ENCODE results near the gene SOD1. TPM values are rescaled to one million over a fixed set of nuclear protein-coding genes. Genes with fewer than 3 reads are reported as not detected.

The SOD1 gene
- total RNA-seq, 1 experiment from 2014 or later = 288 TPM

- no peaks in the 10 kb centered on the region for H3K9me2 ChIP-seq (ENCODE audit: insufficient read depth)
- no peak for DNase-seq
- no peaks in the 10 kb centered on the region for H4K20me1 ChIP-seq (ENCODE audit: insufficient read depth)
- H3K27me3 ChIP-seq (ENCODE audit: insufficient read depth, low read depth) = no peaks in the 10 kb centered on the region
- no peaks in the 10 kb centered on the region for H3K79me2 ChIP-seq (ENCODE audit: low read depth)
- CTCF ChIA-PET = no interaction called here
- peaks cover 46% of the 10 kb centered on the region for H3F3A ChIP-seq (ENCODE audit: insufficient read depth, low read depth)
- H2AFZ ChIP-seq = no peak overlapping the region
- POLR2A ChIA-PET (ENCODE audit: unreplicated experiment) = no interaction called here
- no peak overlapping the region for H3K4me3 ChIP-seq
- H3K4me1 ChIP-seq (replicated peaks; ENCODE audit: insufficient read depth) = no peaks in the 10 kb centered on the region
- TF ChIP-seq CTCF (conservative IDR thresholded peaks at IDR 0.05) (no peak), EZH2 (IDR thresholded peaks at IDR 0.05; ENCODE audit: low read depth) (no peak)
- intact Hi-C loops (cut with micrococcal nuclease; ENCODE audit: unreplicated experiment) = no loop called here
- no TSS peak for BruUV-seq (replicated peaks)
- peaks cover 12% of the 10 kb centered on the region for H3K36me3 ChIP-seq (ENCODE audit: low read depth)
- no peaks in the 10 kb centered on the region for H3K9me3 ChIP-seq (ENCODE audit: insufficient read depth, low read depth)
- H3K27ac ChIP-seq = no peak overlapping the region
- no peak overlapping the region for H3K4me2 ChIP-seq
These were observed 12.4 kb downstream of the SOD1 start for GRCh38 chr21:31671931-31672330.

GRCh38 chr21:31673321-31673912, 13.9 kb downstream of the SOD1 start:
- BruUV-seq (replicated peaks) = no TSS peak
- Histone ChIP-seq H3K36me3 (ENCODE audit: low read depth) (peaks cover 2% of the 10 kb centered on the region; the same call in 1 of the 2 replicates), H2AFZ (no peak overlapping the region), H4K20me1 (ENCODE audit: insufficient read depth) (no peaks in the 10 kb centered on the region), H3K4me1 (replicated peaks; ENCODE audit: insufficient read depth) (no peaks in the 10 kb centered on the region), H3K9me3 (ENCODE audit: insufficient read depth, low read depth) (no peaks in the 10 kb centered on the region), H3K4me2 (no peak overlapping the region), H3K4me3 (no peak overlapping the region), H3K9me2 (ENCODE audit: insufficient read depth) (no peaks in the 10 kb centered on the region), H3K79me2 (ENCODE audit: low read depth) (no peaks in the 10 kb centered on the region), H3K27ac (no peak overlapping the region), H3F3A (ENCODE audit: insufficient read depth, low read depth) (peaks cover 31% of the 10 kb centered on the region), H3K27me3 (ENCODE audit: insufficient read depth, low read depth) (no peaks in the 10 kb centered on the region)
- POLR2A ChIA-PET (ENCODE audit: unreplicated experiment) = no interaction called here
- CTCF ChIA-PET = no interaction called here
- no peak for TF ChIP-seq CTCF (conservative IDR thresholded peaks at IDR 0.05)
- TF ChIP-seq EZH2 (IDR thresholded peaks at IDR 0.05; ENCODE audit: low read depth) = no peak
- no peak for DNase-seq
- intact Hi-C loops (cut with micrococcal nuclease; ENCODE audit: unreplicated experiment) = no loop called here

- Histone ChIP-seq H3K9me2 (ENCODE audit: insufficient read depth) (no peaks in the 10 kb centered on the region), H3K36me3 (ENCODE audit: low read depth) (peaks cover 5% of the 10 kb centered on the region; the same call in 1 of the 2 replicates), H4K20me1 (ENCODE audit: insufficient read depth) (no peaks in the 10 kb centered on the region), H3K4me1 (replicated peaks; ENCODE audit: insufficient read depth) (no peaks in the 10 kb centered on the region), H3K9me3 (ENCODE audit: insufficient read depth, low read depth) (no peaks in the 10 kb centered on the region), H3F3A (ENCODE audit: insufficient read depth, low read depth) (peaks cover 15% of the 10 kb centered on the region), H3K4me2 (no peak overlapping the region), H3K27ac (no peak overlapping the region), H3K27me3 (ENCODE audit: insufficient read depth, low read depth) (no peaks in the 10 kb centered on the region), H3K4me3 (no peak overlapping the region), H3K79me2 (ENCODE audit: low read depth) (no peaks in the 10 kb centered on the region), H2AFZ (no peak overlapping the region)
- no peak for DNase-seq
- no TSS peak for BruUV-seq (replicated peaks)
- POLR2A ChIA-PET (ENCODE audit: unreplicated experiment) = no interaction called here
- intact Hi-C loops (cut with micrococcal nuclease; ENCODE audit: unreplicated experiment) = no loop called here
- no peak for TF ChIP-seq CTCF (conservative IDR thresholded peaks at IDR 0.05)
- TF ChIP-seq EZH2 (IDR thresholded peaks at IDR 0.05; ENCODE audit: low read depth) = no peak
- CTCF ChIA-PET = no interaction called here
These were observed 15.8 kb downstream of the SOD1 start for GRCh38 chr21:31675318-31675717.
